NCI-H82 treated with DMSO at 0.1 percent for 48 hours (cell line): ENCODE data around the gene PARD3.

Experiments
- DNase-seq: peaks from one replicate; lab custom pipeline; 2025; ENCODE audit not compliant: unreplicated experiment; lab: John Stamatoyannopoulos, UW

The PARD3 gene

DNA sequence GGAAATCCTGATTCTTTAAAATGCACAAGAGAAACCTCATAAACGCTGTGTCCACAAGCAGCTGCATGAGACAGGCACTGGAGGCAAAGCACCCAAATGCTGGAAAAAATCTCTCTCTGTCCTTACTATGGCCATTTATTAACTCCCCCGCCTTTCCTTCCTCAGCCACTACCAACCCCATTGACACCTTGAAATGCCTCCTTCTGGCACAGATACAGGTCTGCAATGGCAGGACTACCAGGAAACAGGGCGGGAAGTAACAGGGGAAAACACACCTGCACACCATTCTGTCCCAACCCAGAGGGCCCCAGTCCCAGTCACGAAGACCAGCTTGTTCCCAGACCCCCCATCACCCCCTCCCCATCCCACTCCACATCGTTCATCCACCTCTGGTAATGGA is 224.3 kb downstream of the PARD3 start:
- no peak for DNase-seq

- no peak for DNase-seq
Observed at GRCh38 chr10:34589275-34589674, 225.8 kb downstream of the PARD3 start.

DNA sequence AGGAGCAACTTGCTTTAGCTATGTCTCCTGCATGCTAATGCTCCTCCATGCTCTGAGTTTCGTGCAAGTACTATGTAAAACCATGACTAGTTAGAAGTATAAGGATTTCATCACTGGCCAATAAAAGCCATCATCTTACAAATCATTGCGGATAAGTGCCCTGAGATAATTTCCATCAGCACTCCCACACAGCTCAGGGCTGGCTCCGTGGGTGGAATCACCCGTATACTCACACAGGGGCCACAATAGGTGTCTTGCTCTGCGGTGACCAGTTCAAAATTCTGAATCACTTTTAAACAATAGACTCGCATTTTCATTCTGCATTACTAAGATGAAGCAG is 227.4 kb downstream of the PARD3 start:
- no peak for DNase-seq

DNA sequence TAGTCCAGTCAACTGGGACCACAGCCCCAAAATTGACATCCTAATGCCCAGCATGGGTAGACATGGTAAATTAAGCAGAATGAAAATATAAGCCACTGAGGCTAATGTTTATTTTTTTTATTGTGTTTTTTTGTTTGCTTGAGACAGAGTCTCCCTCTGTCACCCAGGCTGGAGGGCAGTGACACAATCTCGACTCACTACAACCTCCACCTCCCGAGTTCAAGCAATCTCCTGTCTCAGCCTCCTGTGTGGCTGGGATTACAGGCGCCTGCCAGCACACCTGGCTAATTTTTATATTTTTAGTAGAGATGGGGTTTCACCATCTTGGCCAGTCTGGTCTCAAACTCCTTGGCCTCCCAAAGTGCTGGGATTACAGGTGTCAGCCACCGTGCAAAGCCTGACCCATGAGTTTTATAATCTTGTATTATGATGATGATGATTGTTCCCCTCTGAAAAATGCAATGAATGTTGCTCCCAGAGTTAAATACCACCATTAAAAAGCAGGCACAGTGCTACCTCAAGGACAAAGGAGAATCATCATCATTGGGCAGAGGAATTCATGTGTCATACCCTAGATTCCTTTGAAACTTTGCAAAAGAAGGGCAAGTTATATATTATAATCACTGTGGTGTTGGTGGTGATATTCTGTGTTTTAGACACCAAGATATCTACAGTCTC is 228.0 kb downstream of the PARD3 start:
- DNase-seq: no peak

DNA sequence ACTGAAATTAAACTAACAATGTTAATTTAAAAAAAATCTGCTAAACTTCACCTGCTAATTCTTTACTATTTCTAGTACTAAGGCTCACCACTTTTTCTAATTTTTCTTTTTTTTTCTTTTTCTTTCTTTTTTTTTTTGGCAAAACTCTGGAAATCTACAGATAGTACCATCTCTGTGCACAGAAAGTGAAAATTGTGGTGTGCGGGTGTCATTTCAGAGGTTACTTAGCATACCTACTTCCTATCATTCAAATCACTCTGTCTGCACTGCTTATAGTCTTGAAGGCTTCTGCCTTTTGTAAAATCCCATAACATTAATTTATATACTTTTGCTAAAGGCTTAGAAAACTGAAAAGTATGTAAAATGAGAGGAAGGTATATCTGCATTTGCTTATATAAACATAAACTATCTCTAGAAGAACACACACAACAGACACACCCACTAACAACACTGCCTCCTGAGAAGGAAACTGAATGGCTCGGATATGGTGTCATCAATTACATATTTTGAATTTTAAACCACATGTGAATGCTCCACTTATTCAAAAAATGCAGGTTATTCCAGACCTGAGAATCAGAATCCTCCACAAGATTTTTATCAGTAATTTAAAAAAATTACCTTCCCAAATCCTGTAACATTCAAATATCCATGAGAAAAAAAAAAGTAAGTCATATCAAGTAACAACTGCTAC is 229.5 kb downstream of the PARD3 start:
- no peak for DNase-seq

- no peak for DNase-seq
Observed at GRCh38 chr10:34584164-34584563, 230.9 kb downstream of the PARD3 start.

GRCh38 chr10:34581801-34582532 is 233.1 kb downstream of the PARD3 start:
- no peak for DNase-seq

DNA sequence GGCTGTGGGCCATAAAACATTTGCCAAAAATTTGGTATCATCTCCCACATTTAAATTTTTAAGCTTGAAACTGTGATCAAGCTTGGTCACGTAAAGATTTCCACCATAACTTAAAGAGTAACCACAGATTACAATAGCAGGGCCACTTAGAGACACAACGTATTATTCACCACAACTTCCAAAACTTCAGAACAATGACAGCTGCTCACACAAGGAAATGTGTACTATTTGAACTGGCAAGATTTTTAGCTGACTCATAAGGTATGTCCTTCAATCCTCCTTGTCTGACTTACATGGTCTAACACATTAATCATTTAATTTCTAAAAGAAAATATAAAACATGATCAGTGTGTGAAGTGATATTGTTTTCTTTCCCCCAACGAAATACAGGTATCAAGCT is 234.5 kb downstream of the PARD3 start:
- DNase-seq: no peak

GRCh38 chr10:34580214-34580613 is 234.9 kb downstream of the PARD3 start:
- DNase-seq: no peak

- DNase-seq: no peak
Observed at GRCh38 chr10:34578468-34578867, 236.6 kb downstream of the PARD3 start.

- DNase-seq: no peak
Observed at GRCh38 chr10:34576797-34577196, 238.3 kb downstream of the PARD3 start.

DNA sequence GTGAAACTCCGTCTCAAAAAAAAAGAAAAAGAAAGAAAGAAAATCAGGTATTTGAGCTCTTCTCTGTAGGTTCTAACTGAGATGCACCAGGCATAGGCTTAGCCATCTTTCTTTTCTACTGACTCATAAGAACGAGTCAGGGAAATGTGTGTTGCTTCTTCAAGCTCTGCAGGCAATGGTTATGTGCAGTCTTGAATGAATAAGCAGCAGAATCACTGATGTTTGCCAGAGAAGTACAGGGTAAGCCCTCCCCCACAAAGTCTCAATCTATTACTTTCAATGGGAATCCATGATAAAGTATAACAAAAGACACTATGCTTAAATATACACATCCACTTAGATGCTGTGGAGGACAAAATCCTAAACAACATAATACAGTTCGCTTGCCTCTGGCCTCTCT is 239.2 kb downstream of the PARD3 start:
- no peak for DNase-seq

GRCh38 chr10:34574353-34574934 is 240.7 kb downstream of the PARD3 start:
- DNase-seq: no peak

- DNase-seq: no peak
Observed at GRCh38 chr10:34570887-34571286, 244.2 kb downstream of the PARD3 start.

DNA sequence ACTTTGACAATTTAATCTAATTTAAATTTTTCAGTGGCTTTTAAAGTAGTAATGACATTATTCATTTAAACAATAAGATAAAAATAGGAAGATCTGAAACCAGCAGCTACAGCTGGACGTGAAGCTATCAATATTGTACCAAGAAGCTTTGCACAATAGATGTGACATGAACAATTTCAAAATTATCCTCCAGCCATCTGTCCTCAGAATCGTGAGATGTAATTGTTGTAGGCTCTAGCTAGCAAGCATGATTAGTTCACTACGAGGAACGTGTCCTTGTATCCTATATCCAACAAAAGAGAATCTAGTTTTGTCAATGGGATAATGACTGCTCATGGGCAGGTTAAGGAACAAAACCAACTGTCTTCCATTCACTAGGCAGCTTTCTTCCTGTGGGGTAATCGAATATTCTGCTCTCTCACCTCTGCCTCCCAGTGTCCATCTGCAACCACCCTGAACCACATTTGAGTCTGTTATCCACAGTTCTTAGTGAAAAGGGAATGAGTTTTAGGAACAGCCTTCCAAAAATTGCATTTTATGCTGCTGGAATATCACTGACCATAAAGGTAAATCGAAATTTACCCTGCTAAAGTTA is 247.3 kb downstream of the PARD3 start:
- DNase-seq: peak; percentile 84

- no peak for DNase-seq
Observed at GRCh38 chr10:34565934-34566333, 249.2 kb downstream of the PARD3 start.

DNA sequence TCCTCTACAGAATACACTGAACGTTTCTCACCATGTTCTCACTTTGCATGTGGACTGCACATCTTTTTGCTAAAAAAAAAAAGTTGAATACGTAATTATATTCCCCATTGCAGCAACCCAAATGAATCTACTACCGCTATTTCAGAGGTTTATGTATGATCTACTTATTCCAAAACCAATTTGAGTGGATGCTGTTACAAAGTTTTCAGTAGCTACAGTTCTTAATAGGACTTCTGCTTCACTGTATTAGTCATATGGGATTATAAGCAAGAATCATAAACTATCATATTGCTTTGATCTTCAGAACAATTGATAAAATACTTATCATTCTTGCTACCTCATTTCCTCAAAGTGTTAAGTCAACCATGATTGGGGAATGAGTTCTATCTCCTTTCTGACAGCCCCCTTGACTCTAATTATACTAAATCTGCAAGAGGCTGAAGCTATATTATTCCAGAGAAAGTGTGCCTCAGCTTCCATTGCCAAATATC is 257.0 kb downstream of the PARD3 start:
- DNase-seq: no peak

- no peak for DNase-seq
Observed at GRCh38 chr10:34557173-34557572, 257.9 kb downstream of the PARD3 start.

DNA sequence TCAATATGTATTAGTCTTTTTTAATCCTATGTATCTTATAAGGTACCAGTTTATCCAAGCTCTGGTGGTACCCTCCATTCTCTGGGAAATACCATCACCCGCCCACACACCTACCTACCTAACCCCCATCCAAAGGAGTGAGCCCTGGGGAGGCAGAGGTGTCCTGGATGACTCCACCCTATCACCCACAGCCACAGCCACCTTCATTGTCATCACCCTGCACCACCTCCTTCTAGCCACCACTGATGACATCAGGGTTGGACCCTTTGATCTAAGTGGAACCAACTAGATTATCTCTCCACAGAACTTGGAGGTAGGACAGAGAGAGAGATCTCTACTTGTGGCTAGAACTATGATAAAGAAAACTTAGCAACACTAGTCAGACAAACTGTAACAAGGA is 259.4 kb downstream of the PARD3 start:
- no peak for DNase-seq

- DNase-seq: no peak
Observed at GRCh38 chr10:34553747-34554146, 261.3 kb downstream of the PARD3 start.

DNA sequence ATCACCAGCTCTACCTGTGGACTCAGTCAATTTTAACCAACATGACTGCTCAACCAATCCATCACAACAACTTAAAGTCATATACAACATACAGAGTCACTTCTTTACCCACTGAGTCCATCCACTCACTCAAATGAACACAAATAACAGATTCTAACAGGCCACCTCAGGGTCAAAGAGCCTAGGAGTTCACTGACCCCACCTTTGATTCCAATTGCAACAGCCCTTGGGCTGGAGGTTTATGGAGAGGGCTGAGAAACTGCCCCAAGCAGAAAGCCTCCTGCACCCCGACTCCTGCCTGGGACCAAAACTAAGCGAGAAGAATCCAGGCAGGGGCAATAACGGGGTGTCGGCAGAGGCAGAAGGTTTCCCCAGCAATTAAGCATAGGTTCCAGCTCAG is 263.8 kb downstream of the PARD3 start:
- DNase-seq: no peak
